Measurements from ENCODE around the gene ATG2B. TPM values are rescaled to one million over a fixed set of nuclear protein-coding genes. Genes with fewer than 3 reads are reported as not detected.

The ATG2B gene
- total RNA-seq, 1 donor from 2014 or later, result 14.1 TPM

DNA sequence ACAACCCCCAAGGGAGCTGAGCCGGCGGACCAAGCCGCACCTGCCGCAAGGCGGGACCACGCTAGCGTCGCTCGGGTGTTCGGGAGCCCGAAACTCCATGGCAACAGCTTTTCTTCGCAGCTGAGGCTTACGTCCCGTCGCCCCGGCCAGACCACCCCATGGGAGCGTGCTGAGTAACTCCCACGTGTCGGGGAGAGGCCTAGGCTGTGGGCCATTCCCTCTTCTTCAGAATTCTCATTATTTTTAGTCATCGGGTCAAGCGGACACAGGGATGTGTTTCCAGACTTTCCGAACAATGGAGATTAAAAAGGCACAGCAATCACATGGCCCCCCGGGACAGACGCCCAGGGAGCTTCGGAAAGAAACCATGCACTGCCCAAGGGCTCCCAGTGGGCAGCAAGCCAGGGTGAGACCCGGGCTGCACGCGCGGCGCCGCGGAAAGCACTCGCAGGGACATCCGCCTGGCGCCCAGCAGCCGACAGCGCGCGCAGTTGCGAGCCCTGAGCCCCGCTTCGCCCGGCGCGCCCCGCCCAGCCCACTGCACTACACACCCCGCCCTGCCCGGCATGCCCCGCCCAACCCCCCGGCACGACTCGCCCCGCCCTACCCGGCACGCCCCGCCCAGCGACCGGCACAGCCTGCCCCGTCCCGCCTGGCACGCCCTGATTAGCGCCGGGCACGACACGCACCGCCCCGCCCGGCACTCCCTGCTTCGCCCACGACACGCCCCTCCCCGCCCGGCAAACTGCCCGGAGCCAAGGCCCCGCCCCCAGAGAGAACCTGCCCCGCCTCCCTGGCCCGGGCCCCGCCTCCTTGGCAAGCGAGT, 28.4 kb upstream of the ATG2B start:
- Mint-ChIP-seq H3K4me3 (ENCODE audit: unreplicated experiment) (peak overlapping the region; percentile 88), H3K27me3 (ENCODE audit: unreplicated experiment) (peaks cover 2% of the 10 kb centered on the region), H3K36me3 (ENCODE audit: low read depth, unreplicated experiment) (no peaks in the 10 kb centered on the region), H3K4me1 (ENCODE audit: unreplicated experiment) (peaks cover 3% of the 10 kb centered on the region), H3K9me3 (ENCODE audit: unreplicated experiment) (no peaks in the 10 kb centered on the region), H3K27ac (ENCODE audit: unreplicated experiment) (no peak overlapping the region)
- TF ChIP-seq, protein P1, sequence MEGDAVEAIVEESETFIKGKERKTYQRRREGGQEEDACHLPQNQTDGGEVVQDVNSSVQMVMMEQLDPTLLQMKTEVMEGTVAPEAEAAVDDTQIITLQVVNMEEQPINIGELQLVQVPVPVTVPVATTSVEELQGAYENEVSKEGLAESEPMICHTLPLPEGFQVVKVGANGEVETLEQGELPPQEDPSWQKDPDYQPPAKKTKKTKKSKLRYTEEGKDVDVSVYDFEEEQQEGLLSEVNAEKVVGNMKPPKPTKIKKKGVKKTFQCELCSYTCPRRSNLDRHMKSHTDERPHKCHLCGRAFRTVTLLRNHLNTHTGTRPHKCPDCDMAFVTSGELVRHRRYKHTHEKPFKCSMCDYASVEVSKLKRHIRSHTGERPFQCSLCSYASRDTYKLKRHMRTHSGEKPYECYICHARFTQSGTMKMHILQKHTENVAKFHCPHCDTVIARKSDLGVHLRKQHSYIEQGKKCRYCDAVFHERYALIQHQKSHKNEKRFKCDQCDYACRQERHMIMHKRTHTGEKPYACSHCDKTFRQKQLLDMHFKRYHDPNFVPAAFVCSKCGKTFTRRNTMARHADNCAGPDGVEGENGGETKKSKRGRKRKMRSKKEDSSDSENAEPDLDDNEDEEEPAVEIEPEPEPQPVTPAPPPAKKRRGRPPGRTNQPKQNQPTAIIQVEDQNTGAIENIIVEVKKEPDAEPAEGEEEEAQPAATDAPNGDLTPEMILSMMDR (IDR thresholded peaks at IDR 0.05; ENCODE audit: unreplicated experiment), result no peak
- peak; percentile 99 for DNase-seq (ENCODE audit: low spot score)

DNA sequence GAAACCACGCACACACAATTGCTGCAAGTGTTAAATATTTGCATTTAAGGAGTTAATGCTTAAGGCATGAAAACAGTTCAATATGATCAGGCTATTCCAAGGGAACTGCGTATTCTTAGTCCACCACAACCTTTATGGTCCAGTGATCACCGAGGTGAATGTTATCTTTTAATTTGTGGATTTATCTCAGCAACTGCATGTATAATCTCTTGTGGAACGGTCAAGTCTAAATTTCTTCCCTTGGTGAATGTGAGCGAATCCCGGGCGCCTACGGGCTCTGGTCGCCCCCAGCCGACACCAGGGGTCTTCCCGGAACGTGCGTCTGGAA, 27.8 kb upstream of the ATG2B start:
- no peaks in the 10 kb centered on the region for H3K36me3 Mint-ChIP-seq (ENCODE audit: low read depth, unreplicated experiment)
- peak overlapping the region; percentile 88 for H3K4me3 Mint-ChIP-seq (ENCODE audit: unreplicated experiment)
- H3K27ac Mint-ChIP-seq (ENCODE audit: unreplicated experiment), result no peak overlapping the region
- TF ChIP-seq, protein P1 (IDR thresholded peaks at IDR 0.05; ENCODE audit: unreplicated experiment), result no peak
- H3K9me3 Mint-ChIP-seq (ENCODE audit: unreplicated experiment), result no peaks in the 10 kb centered on the region
- DNase-seq (ENCODE audit: low spot score), result no peak
- H3K27me3 Mint-ChIP-seq (ENCODE audit: unreplicated experiment), result peaks cover 2% of the 10 kb centered on the region
- H3K4me1 Mint-ChIP-seq (ENCODE audit: unreplicated experiment), result peaks cover 3% of the 10 kb centered on the region

DNA sequence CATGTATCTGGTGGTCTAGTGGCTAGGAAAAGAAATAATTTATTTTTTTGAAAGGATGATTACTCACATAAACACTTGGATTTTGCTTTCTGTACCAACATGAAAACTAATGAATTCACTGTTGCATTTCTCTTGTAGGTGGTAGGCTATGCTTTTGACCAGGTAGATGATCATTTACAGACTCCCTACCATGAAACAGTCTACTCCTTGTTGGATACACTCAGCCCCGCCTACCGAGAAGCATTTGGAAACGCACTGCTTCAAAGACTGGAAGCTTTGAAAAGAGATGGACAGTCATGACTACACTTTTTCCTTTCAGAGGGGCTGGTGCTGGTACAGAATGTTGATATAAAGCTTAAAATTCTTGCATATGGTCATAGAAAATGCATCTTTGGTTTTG, 22.2 kb upstream of the ATG2B start:
- H3K36me3 Mint-ChIP-seq (ENCODE audit: low read depth, unreplicated experiment), result peaks cover 3% of the 10 kb centered on the region
- no peaks in the 10 kb centered on the region for H3K4me1 Mint-ChIP-seq (ENCODE audit: unreplicated experiment)
- TF ChIP-seq, protein P1 (IDR thresholded peaks at IDR 0.05; ENCODE audit: unreplicated experiment), result no peak
- no peak overlapping the region for H3K27ac Mint-ChIP-seq (ENCODE audit: unreplicated experiment)
- H3K27me3 Mint-ChIP-seq (ENCODE audit: unreplicated experiment), result no peaks in the 10 kb centered on the region
- no peaks in the 10 kb centered on the region for H3K9me3 Mint-ChIP-seq (ENCODE audit: unreplicated experiment)
- no peak for DNase-seq (ENCODE audit: low spot score)
- H3K4me3 Mint-ChIP-seq (ENCODE audit: unreplicated experiment), result no peak overlapping the region

DNA sequence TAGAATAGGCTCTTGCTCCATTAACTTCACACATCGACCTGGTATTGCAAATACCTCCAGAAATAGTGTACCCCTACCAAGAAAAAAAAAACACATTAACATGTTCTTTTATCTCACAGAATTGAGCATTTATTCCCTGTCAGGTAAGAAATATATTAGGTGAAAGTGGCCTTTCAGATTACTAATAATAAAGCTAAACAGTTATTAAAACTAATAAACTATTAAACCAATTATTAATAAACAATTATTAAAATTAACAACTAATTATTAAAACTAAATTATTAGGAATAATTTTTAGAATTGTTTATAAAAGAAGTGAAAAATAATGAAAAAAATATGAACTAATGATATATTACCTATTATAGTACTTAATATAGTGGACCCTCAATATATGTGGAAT, 21.6 kb upstream of the ATG2B start:
- H3K9me3 Mint-ChIP-seq (ENCODE audit: unreplicated experiment), result no peaks in the 10 kb centered on the region
- H3K27ac Mint-ChIP-seq (ENCODE audit: unreplicated experiment), result no peak overlapping the region
- DNase-seq (ENCODE audit: low spot score), result no peak
- peaks cover 3% of the 10 kb centered on the region for H3K36me3 Mint-ChIP-seq (ENCODE audit: low read depth, unreplicated experiment)
- H3K4me1 Mint-ChIP-seq (ENCODE audit: unreplicated experiment), result no peaks in the 10 kb centered on the region
- no peak overlapping the region for H3K4me3 Mint-ChIP-seq (ENCODE audit: unreplicated experiment)
- no peaks in the 10 kb centered on the region for H3K27me3 Mint-ChIP-seq (ENCODE audit: unreplicated experiment)
- TF ChIP-seq, protein P1 (IDR thresholded peaks at IDR 0.05; ENCODE audit: unreplicated experiment), result no peak

DNA sequence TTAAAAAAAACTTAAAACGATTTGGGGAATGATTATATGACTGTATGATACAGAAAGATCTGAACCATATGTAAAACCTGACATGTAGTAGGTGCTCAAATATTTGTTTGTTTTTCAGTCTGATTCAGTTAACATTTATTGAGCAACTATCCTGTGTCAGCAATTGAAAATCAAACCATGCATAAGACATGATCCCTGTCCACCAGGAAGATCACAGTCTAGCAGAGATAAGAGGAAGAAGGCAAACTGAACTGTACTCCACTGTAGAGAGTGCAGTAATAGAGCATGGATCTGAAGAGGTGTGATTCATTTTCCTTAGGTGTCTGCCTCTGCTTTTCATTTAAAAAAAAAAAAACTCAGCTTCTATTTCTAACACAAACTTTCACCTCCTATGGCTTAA, 20.9 kb upstream of the ATG2B start:
- H3K9me3 Mint-ChIP-seq (ENCODE audit: unreplicated experiment), result no peaks in the 10 kb centered on the region
- no peak for DNase-seq (ENCODE audit: low spot score)
- H3K4me1 Mint-ChIP-seq (ENCODE audit: unreplicated experiment), result no peaks in the 10 kb centered on the region
- H3K27ac Mint-ChIP-seq (ENCODE audit: unreplicated experiment), result no peak overlapping the region
- no peak overlapping the region for H3K4me3 Mint-ChIP-seq (ENCODE audit: unreplicated experiment)
- no peaks in the 10 kb centered on the region for H3K27me3 Mint-ChIP-seq (ENCODE audit: unreplicated experiment)
- H3K36me3 Mint-ChIP-seq (ENCODE audit: low read depth, unreplicated experiment), result peaks cover 3% of the 10 kb centered on the region
- TF ChIP-seq, protein P1 (IDR thresholded peaks at IDR 0.05; ENCODE audit: unreplicated experiment), result no peak
